Tibial nerve (tissue), 4 donors: ENCODE measurements around the gene LLGL1. TPM values are rescaled to one million over a fixed set of nuclear protein-coding genes. Genes with fewer than 3 reads are reported as not detected.

Experiments
- DNase-seq, 2 donors: peaks; one replicate each; pipeline ENCODE4 v3.0.0-alpha.2; 2019; ENCODE audit warnings: low spot score in 2 of 2
- H3K27ac ChIP-seq, 4 donors: fragments of 200-600 bp; sonication (generic) in 3 of 4; one replicate each; pipeline ENCODE4 v1.5.1; 2017 to 2019; ENCODE audit warnings: mild to moderate bottlenecking in 1 of 4
- H3K27me3 ChIP-seq, 2 donors: fragments of 200-600 bp; sonication (generic) in 1 of 2; one replicate each; pipeline versions ENCODE4 v1.5.1 to v1.6.0; 2017 to 2019
- H3K36me3 ChIP-seq, 3 donors: fragments of 200-600 bp; sonication (generic); one replicate each; pipeline ENCODE4 v1.5.1; 2018 to 2019
- H3K4me1 ChIP-seq, 4 donors: fragments of 200-600 bp; sonication (generic) in 3 of 4; one replicate each; pipeline ENCODE4 v1.5.1; 2017 to 2019
- H3K4me3 ChIP-seq, 4 donors: fragments of 200-600 bp; sonication (generic) in 3 of 4; one replicate each; pipeline ENCODE4 v1.5.1; 2017 to 2019; ENCODE audit warnings: mild to moderate bottlenecking in 1 of 4, moderate library complexity in 1 of 4
- H3K9me3 ChIP-seq, 4 donors: fragments of 200-600 bp; sonication (generic) in 3 of 4; one replicate each; pipeline ENCODE4 v1.5.1; 2017 to 2019
- EP300 ChIP-seq, 2 donors: sonication (generic); formaldehyde crosslinking; IDR thresholded peaks; one replicate each; pipeline ENCODE4 v1.6.1; 2017; ENCODE audit warnings: antibody characterized with exemption in 2 of 2, mild to moderate bottlenecking in 1 of 2
- POLR2A ChIP-seq, 2 donors: fragments of 450-650 bp; IDR thresholded peaks; one replicate each; pipeline ENCODE4 v1.6.1; 2017; ENCODE audit warnings: antibody characterized with exemption in 2 of 2, mild to moderate bottlenecking in 2 of 2, moderate library complexity in 2 of 2
- WGBS, 2 donors: methylation state at CpG; one replicate each; pipeline ENCODE4 v1.1.5; 2018; 5-methylcytosine and 5-hydroxymethylcytosine counted together
- total RNA-seq, 4 donors: library from RNA; depleted of rRNA; stranded (reverse); fragments of >200 nt; gene quantifications; one replicate each; pipeline ENCODE4 v1.1.0, GENCODE V29; 2016
- TF ChIP-seq, protein P1 (sequence below), 5 experiments: fragments of 200-600 bp in 3 of 5; fragments of 450-650 bp in 2 of 5; sonication (generic) in 3 of 5; IDR thresholded peaks; one replicate each; pipeline ENCODE4 v1.5.1; 2016 to 2019; ENCODE audit warnings: antibody characterized with exemption in 5 of 5, mild to moderate bottlenecking in 3 of 5, moderate library complexity in 2 of 5

LLGL1 gene
- total RNA-seq, 4 donors from 2014 or later: 20.9 to 30.2 (median 27.9) TPM

DNA sequence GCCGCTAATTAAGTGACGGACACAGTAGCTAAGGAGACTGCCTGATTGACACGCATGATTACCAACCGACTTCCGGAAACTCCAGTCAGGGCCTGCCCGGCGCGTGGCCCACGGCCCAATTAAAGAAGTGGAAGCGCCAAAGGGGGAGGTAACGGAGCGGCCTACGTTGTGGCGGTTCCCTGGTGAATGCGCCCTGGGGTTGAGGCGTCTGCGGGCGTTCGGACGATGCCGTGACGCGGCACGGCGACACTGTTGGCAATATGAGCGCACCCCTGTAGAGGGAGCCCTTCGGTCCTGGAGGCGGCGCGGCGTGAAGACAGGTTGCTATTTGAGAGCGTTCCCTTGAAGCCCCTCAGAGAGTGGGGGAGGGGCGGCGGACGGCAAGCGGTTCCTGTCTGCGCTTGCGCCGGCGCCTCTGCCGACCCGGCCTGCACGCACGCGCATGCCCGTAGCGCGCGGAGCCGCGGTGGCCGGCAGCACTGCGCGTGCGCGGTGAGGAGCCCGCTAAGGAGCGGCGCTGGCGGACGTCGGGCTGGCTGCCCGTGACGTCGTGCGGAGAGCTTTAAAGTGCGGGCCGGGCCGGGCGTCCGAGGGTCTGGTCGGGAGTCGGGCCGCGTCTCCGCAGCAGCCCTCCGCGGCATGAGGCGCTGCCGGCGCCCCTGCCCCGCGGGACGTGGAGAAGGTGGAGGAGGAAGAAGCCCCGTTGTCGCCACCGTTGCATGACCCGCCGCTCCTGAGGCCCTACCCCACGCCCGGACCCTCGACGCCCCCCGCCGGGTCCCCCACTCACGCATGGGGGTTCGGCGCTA lies 41.9 kb upstream of the LLGL1 start, which contains the start of gene ALKBH5:
ALKBH5 (plus strand) TSS at position 495 of the 809 bp plus-strand sequence. CDS start 416 bp downstream, outside the sequence.
- Histone ChIP-seq H3K27ac (peak within 1 kb of the TSS; percentile 87 to 100 (median 98)), H3K36me3 (no peaks in the 10 kb centered on the region), H3K9me3 (no peaks in the 10 kb centered on the region), H3K4me1 (peaks cover 0 to 55% (median 40%) of the 10 kb centered on the region in 4 donors), H3K4me3 (peak within 1 kb of the TSS; percentile 82 to 98 (median 90)), H3K27me3 (no peaks in the 10 kb centered on the region)
- TF ChIP-seq, protein P1, sequence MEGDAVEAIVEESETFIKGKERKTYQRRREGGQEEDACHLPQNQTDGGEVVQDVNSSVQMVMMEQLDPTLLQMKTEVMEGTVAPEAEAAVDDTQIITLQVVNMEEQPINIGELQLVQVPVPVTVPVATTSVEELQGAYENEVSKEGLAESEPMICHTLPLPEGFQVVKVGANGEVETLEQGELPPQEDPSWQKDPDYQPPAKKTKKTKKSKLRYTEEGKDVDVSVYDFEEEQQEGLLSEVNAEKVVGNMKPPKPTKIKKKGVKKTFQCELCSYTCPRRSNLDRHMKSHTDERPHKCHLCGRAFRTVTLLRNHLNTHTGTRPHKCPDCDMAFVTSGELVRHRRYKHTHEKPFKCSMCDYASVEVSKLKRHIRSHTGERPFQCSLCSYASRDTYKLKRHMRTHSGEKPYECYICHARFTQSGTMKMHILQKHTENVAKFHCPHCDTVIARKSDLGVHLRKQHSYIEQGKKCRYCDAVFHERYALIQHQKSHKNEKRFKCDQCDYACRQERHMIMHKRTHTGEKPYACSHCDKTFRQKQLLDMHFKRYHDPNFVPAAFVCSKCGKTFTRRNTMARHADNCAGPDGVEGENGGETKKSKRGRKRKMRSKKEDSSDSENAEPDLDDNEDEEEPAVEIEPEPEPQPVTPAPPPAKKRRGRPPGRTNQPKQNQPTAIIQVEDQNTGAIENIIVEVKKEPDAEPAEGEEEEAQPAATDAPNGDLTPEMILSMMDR (IDR thresholded peaks at IDR 0.05): peak in 2 of 5 experiments; percentile 40 to 56
- TF ChIP-seq EP300 (IDR thresholded peaks at IDR 0.05): peak; percentile 10 to 87
- TF ChIP-seq POLR2A (IDR thresholded peaks at IDR 0.05): peak; percentile 97 to 98
- WGBS, 2 donors: 0 to 1% methylated on average over 24 to 31 of the region's 98 CpGs
- DNase-seq: peak; percentile 93 to 96

DNA sequence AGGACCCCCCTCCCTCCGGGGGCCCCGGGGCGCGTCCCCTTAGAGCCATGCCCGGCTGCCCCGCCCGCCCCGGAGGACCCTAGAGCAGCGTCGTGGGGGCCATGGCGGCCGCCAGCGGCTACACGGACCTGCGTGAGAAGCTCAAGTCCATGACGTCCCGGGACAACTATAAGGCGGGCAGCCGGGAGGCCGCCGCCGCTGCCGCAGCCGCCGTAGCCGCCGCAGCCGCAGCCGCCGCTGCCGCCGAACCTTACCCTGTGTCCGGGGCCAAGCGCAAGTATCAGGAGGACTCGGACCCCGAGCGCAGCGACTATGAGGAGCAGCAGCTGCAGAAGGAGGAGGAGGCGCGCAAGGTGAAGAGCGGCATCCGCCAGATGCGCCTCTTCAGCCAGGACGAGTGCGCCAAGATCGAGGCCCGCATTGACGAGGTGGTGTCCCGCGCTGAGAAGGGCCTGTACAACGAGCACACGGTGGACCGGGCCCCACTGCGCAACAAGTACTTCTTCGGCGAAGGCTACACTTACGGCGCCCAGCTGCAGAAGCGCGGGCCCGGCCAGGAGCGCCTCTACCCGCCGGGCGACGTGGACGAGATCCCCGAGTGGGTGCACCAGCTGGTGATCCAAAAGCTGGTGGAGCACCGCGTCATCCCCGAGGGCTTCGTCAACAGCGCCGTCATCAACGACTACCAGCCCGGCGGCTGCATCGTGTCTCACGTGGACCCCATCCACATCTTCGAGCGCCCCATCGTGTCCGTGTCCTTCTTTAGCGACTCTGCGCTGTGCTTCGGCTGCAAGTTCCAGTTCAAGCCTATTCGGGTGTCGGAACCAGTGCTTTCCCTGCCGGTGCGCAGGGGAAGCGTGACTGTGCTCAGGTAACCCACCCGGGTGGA lies 41.0 kb upstream of the LLGL1 start:
- H3K27me3 ChIP-seq: no peaks in the 10 kb centered on the region
- TF ChIP-seq, protein P1 (IDR thresholded peaks at IDR 0.05): no peak
- TF ChIP-seq POLR2A (IDR thresholded peaks at IDR 0.05): no peak
- TF ChIP-seq EP300 (IDR thresholded peaks at IDR 0.05): no peak
- peaks cover 0 to 63% (median 46%) of the 10 kb centered on the region in 4 donors for H3K4me1 ChIP-seq
- DNase-seq: peak; percentile 19 to 22
- peak overlapping the region; percentile 87 to 100 (median 98) for H3K27ac ChIP-seq
- H3K4me3 ChIP-seq: peak overlapping the region; percentile 82 to 98 (median 90)
- H3K36me3 ChIP-seq: no peaks in the 10 kb centered on the region
- 1% methylated on average over 19 to 59 of the region's 92 CpGs for WGBS, 2 donors
- no peaks in the 10 kb centered on the region for H3K9me3 ChIP-seq

DNA sequence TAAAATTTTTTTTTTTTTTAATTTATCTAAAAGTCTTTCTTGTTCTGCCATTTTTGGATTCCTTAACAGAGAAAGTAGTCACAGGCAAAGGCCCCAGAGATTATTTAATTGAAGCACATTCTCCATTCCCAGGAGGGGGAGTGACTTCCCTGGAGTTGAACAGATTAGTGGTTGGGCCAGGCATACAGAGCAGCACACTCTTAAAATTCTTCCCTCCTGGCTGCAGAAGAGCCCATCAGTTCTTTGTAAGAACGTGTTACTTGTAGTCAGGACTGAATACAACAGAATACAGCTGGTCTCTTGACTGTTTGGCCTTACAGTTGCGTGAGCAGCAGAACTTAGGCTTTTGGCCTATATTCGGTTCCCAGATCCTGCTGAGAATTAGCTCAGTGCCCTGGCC lies 40.0 kb upstream of the LLGL1 start:
- WGBS, 2 donors: 5 to 11% methylated on average over 3 of the region's 3 CpGs
- Histone ChIP-seq H3K9me3 (no peaks in the 10 kb centered on the region), H3K27me3 (no peaks in the 10 kb centered on the region), H3K4me3 (peak overlapping the region; percentile 82 to 98 (median 90)), H3K27ac (peak overlapping the region; percentile 45 to 100 (median 98)), H3K36me3 (no peaks in the 10 kb centered on the region), H3K4me1 (peaks cover 0 to 73% (median 56%) of the 10 kb centered on the region in 4 donors)
- TF ChIP-seq EP300 (IDR thresholded peaks at IDR 0.05) (no peak), POLR2A (IDR thresholded peaks at IDR 0.05) (no peak)
- TF ChIP-seq, protein P1 (IDR thresholded peaks at IDR 0.05): no peak
- DNase-seq: no peak

DNA sequence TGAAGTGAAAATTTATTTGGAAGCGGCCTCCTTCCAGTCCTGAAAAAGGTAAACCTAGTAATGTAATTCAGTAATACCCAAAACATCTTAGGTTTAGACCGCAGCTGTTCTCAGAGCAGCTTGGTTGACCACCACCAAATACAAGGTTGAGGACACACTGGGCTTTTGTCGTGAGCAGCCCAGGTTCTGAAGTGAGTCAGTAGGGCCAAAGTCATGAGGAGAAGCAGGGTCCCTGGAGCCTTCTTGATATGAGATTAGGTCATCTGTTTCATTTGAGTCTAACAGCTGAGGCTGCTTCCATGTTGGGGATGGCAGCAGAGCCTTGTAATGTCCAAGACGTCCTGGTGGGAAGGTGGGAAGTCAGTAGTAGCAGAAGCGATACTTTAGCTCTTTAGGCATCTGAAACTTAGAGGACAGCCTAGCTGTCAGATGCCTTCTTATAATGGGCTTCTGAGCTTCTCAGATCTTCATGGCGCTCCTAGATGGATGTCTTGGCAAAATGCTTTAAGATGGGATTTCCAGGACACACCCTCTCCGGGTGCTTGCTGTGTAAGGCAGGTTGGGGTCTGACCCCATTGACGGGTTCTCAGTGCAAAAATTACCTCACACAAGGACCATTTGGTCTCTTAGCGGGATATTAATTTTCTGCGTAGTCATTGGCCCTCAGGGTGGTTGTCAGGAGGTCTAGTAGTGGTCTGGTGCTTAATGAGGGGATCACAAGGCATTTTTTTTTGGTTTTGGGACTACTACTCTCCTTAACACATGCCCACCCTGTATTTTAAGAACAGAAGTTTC lies 39.4 kb upstream of the LLGL1 start:
- Histone ChIP-seq H3K4me3 (peak overlapping the region; percentile 82 to 98 (median 90)), H3K4me1 (peaks cover 0 to 79% (median 63%) of the 10 kb centered on the region in 4 donors), H3K36me3 (no peaks in the 10 kb centered on the region), H3K27ac (peak overlapping the region; percentile 45 to 100 (median 98)), H3K27me3 (no peaks in the 10 kb centered on the region), H3K9me3 (no peaks in the 10 kb centered on the region)
- TF ChIP-seq, protein P1 (IDR thresholded peaks at IDR 0.05): no peak
- no peak for TF ChIP-seq POLR2A (IDR thresholded peaks at IDR 0.05)
- no peak for TF ChIP-seq EP300 (IDR thresholded peaks at IDR 0.05)
- WGBS, 2 donors: 39 to 44% methylated on average over 10 of the region's 10 CpGs
- peak in 1 of 2 donors; percentile 31 for DNase-seq
